ENCODE measurements around the gene LRFN5.
A peak's percentile ranks its signal among the peaks of the same experiment; 100 is the strongest.
"Not testable (repeated sequence)": the region's sequence is repeated elsewhere in the genome, so short reads cannot be mapped to it uniquely, and the experiment has no call there.

The LRFN5 gene

DNA sequence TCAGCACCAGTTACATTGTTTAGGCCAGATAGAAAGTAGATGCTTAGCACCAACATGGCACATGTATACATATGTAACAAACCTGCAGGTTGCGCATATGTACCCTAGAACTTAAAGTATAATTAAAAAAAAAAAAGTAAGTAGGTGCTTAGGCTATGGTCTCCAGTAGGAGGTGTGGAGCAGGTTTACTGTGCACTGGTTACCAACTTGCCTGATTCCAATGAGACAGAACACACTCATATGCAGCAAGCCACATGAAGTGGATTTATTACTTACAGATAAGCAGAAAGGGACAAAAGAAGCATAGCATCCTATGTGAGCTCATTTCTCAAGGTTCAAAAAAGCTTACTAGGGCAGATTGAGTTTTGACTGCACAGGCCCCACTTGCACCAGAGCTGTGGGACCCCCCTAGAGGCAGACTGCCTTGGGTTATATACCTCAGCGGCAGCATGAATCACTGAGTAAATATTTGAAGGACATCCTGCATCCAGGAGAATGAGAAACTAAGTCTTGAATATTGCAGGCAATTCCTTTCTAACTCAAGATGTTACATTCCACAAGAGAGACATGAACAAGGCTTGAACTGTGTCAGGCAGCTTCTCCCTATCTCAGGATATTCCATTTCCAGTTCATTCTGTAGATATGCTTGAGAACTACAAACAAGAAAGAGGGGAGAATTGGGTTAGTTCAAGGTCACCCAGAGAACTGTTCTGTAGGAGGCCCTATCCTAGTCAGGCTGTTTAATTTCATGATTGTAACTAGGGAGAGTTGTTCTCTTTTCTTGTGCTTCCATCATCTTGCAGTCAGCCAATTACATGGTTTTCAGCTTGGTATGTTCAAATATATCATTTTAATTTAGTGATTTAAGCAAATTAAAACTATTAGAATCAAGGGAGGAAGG is 30.1 kb downstream of the LRFN5 start:
- no peak for DNase-seq (ENCODE audit: low read depth in 2 of 2)

- no peak for DNase-seq (ENCODE audit: low read depth in 2 of 2)
Observed at GRCh38 chr14:41641690-41642089, 35.0 kb downstream of the LRFN5 start.

DNA sequence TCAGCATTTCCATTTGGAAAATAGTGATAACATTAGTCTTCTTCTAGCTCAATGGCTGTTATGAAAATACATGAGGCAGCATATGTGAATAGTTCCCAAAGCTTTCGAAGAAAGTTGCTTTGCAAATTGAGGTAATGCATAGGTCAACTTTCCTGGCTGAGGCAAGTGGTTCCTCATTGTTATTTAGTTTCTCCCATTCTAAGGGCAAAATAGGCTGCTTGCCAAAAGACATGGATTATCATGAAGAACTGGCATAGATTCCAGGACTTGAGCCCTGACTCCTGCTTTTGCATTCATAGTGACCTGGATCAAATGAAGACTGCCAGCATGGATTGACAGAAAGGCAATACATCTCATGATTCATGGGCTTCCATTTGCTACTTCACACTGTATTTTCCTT is 35.7 kb downstream of the LRFN5 start:
- DNase-seq (ENCODE audit: low read depth in 2 of 2), result no peak

- no peak for DNase-seq (ENCODE audit: low read depth in 2 of 2)
Observed at GRCh38 chr14:41642789-41643188, 36.1 kb downstream of the LRFN5 start.

- no peak for DNase-seq (ENCODE audit: low read depth in 2 of 2)
Observed at GRCh38 chr14:41644606-41645005, 37.9 kb downstream of the LRFN5 start.

- DNase-seq (ENCODE audit: low read depth in 2 of 2), result no peak
Observed at GRCh38 chr14:41650802-41651201, 44.1 kb downstream of the LRFN5 start.

DNA sequence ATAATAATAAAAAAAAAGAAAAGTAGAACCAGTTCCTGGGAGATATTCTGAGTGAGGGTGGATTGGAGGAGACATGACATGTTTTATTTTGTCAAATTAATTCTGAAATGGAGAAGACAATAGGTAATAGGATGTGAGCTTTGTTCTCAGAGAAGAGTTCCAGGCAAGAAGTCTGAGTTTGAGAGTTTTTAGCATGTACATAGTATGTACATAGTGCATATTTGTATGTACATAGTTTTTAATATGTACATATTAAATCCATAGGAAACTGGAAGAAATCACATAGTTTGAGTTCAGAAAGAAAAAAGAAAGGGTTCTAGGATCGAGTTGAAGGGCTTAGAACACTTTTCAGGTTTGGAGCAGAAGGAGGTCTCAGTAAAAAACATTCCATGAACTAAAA is 47.5 kb downstream of the LRFN5 start:
- DNase-seq (ENCODE audit: low read depth in 2 of 2), result no peak

- DNase-seq (ENCODE audit: low read depth in 2 of 2), result no peak
Observed at GRCh38 chr14:41662780-41663472, 56.2 kb downstream of the LRFN5 start.

DNA sequence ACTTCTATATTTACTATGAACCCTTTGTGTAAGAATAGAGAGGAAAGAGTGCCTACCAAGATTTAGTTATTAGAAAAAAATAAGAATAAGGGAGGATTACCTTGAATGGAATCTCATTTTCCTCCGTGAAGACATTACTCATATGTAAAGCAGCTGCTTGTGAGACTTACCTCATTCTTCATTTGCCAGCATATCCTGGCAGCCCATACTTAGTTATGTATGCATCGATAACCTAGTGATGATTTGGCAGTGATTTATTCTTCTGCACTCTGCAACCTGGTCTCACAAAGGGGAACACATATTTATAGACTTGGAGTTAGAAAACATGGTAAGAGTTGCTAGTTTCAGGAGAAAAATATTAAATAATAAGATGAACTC is 56.8 kb downstream of the LRFN5 start:
- peak in 1 of 2 experiments; percentile 17 for DNase-seq (ENCODE audit: low read depth in 2 of 2)

DNA sequence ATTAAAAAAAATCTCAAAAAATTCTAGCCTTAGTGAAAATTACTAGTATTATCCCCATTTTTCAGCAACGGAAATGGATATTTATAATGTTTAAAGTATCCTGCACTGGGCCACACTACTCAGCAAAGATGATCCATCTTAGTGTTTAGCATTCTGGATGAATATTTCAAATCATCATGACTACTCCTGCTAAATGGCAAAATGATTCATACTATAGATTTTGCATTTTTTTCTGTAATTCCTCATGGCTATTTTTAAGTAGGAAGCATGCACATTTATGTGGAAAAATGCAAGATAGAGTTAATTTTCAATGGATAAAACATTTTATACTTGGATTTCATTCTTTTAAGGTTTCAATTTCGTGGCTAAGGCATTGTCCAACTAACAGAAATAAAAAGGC is 59.6 kb downstream of the LRFN5 start:
- peak in 1 of 2 experiments; percentile 10 for DNase-seq (ENCODE audit: low read depth in 2 of 2)

DNA sequence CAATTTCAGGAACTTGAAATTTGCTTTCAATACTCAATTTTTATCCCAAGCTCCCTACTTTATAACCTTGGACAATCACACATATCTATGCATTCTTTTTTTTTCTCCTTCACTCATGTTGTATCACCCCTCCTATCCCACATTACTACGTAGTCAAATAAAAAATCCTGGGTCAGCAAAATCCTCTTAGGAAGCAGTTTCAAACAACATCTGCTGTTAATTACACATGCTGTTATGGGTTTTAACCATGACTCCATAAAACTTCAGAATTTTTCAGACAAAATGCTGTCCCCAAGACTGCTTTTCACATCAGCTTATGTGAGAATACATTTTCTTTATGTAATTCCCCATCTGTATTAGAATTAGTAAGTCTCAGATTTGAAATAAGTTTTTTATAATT is 61.7 kb downstream of the LRFN5 start:
- peak; percentile 54 to 55 for DNase-seq (ENCODE audit: low read depth in 2 of 2)

DNA sequence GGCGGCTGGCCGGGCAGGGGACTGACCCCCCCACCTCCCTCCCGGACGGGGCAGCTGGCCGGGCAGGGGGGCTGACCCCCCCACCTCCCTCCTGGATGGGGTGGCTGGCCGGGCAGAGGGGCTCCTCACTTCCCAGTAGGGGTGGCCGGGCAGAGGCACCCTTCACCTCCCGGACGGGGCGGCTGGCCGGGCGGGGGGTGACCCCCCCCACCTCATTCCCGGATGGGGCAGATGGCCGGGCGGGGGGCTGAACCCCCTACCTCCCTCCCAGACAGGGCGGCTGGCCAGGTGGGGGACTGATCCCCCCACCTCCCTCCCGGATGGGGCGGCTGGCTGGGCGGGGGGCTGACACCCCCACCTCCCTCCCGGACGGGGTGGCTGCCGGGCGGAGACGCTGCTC is 66.9 kb downstream of the LRFN5 start:
- DNase-seq (ENCODE audit: low read depth in 2 of 2), result not testable (repeated sequence)

GRCh38 chr14:41674511-41674971 is 67.9 kb downstream of the LRFN5 start:
- not testable (repeated sequence) for DNase-seq (ENCODE audit: low read depth in 2 of 2)

- DNase-seq (ENCODE audit: low read depth in 2 of 2), result no peak
Observed at GRCh38 chr14:41699486-41699885, 92.8 kb downstream of the LRFN5 start.

GRCh38 chr14:41718477-41719166 is 111.9 kb downstream of the LRFN5 start:
- DNase-seq (ENCODE audit: low read depth in 2 of 2), result no peak

GRCh38 chr14:41739203-41739602 is 132.5 kb downstream of the LRFN5 start:
- DNase-seq (ENCODE audit: low read depth in 2 of 2), result no peak

- DNase-seq (ENCODE audit: low read depth in 2 of 2), result no peak
Observed at GRCh38 chr14:41743140-41743539, 136.5 kb downstream of the LRFN5 start.

- DNase-seq (ENCODE audit: low read depth in 2 of 2), result peak; percentile 11 to 21
Observed at GRCh38 chr14:41749429-41749828, 142.8 kb downstream of the LRFN5 start.

DNA sequence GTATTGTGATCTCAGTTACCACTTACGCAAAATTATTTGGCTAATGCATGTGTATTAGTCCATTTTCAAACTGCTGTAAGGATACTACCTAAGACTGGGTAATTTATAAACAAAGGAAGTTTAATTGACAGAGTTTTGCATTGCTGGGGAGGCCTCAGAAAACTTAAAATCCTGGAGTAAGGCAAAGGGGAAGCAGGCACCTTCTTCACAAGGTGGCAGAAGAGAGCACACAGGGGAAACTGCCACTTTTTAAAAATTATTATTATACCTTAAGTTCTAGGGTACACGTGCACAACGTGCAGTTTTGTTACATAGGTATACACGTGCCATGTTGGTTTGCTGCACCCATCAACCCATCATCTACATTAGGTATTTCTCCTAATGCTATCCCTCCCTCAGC is 143.9 kb downstream of the LRFN5 start:
- not testable (repeated sequence) for DNase-seq (ENCODE audit: low read depth in 2 of 2)

DNA sequence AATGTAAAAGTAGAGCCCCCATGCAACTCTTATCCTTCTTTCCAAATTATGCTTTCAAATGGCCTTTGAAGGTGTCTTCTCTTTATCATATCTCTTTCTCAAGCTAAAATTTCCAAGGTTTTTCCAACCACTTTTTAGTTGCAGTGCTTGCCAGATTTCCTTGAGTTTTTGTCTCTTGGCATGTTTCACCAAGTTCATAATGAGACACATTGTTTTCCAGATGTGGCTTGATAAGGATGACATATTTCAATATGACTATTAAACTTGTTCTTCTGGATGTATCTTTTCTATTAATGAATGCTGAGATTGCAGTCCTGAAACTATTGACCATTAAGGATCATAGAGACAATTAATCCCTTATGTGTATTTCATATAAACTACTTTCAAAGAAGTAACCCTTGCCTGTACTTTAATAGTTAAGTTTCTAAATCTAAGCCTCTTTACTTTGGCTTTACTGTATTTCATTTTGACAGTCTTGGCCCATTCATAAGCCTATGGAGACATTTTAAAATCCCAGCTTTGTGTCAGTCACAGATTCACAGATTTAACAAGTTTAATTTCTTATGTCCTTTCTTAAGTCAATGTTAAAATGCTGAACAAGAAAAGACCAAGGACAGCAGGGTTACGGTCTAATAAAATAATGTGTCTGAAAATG is 151.5 kb downstream of the LRFN5 start:
- DNase-seq (ENCODE audit: low read depth in 2 of 2), result no peak

DNA sequence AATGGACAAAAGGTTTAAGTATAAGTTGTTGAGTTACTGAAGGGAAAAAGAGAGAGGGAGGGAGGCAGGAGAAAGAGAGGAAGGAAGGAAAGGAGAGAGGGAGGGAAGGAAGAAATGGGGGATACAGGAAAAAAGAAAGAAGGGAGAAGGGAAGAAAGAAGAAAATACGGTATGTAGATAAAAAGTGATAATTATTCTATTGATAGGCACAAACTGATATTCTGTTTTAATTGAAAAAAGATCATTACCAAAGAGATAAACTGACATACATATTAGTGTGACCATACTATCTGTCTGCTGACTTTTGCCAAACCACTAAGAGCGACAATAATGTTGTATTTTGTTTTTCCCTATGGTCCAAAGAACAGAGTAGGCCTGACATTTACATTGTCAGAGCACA is 154.5 kb downstream of the LRFN5 start:
- DNase-seq (ENCODE audit: low read depth in 2 of 2), result no peak

GRCh38 chr14:41766772-41767171 is 160.1 kb downstream of the LRFN5 start:
- DNase-seq (ENCODE audit: low read depth in 2 of 2), result no peak
